ENCODE measurements around the gene ARAP3.
A peak's percentile ranks its signal among the peaks of the same experiment; 100 is the strongest.

The ARAP3 gene

GRCh38 chr5:141672071-141672840 is 9.8 kb downstream of the ARAP3 start:
- no peak for DNase-seq (ENCODE audit: low read depth in 1 of 2, low spot score in 1 of 2)

- no peak for DNase-seq (ENCODE audit: low read depth in 1 of 2, low spot score in 1 of 2)
These were observed 12.5 kb downstream of the ARAP3 start for GRCh38 chr5:141669520-141669919.

GRCh38 chr5:141668601-141669265 is 13.3 kb downstream of the ARAP3 start:
- no peak for DNase-seq (ENCODE audit: low read depth in 1 of 2, low spot score in 1 of 2)

GRCh38 chr5:141665995-141666940 is 15.8 kb downstream of the ARAP3 start:
- DNase-seq (ENCODE audit: low read depth in 1 of 2, low spot score in 1 of 2) = no peak

GRCh38 chr5:141664733-141665461 is 17.1 kb downstream of the ARAP3 start:
- DNase-seq (ENCODE audit: low read depth in 1 of 2, low spot score in 1 of 2) = peak; percentile 50 to 66

GRCh38 chr5:141663506-141663905 is 18.5 kb downstream of the ARAP3 start:
- DNase-seq (ENCODE audit: low read depth in 1 of 2, low spot score in 1 of 2) = no peak

- DNase-seq (ENCODE audit: low read depth in 1 of 2, low spot score in 1 of 2) = no peak
These were observed 20.0 kb downstream of the ARAP3 start for GRCh38 chr5:141662028-141662427.

GRCh38 chr5:141657937-141658545 is 24.0 kb downstream of the ARAP3 start:
- DNase-seq (ENCODE audit: low read depth in 1 of 2, low spot score in 1 of 2) = no peak

GRCh38 chr5:141657404-141657803 is 24.6 kb downstream of the ARAP3 start:
- no peak for DNase-seq (ENCODE audit: low read depth in 1 of 2, low spot score in 1 of 2)

- no peak for DNase-seq (ENCODE audit: low read depth in 1 of 2, low spot score in 1 of 2)
These were observed 25.6 kb downstream of the ARAP3 start for GRCh38 chr5:141656396-141656795.

GRCh38 chr5:141655020-141655419 is 27.0 kb downstream of the ARAP3 start:
- DNase-seq (ENCODE audit: low read depth in 1 of 2, low spot score in 1 of 2) = no peak

GRCh38 chr5:141654298-141654697 is 27.7 kb downstream of the ARAP3 start:
- DNase-seq (ENCODE audit: low read depth in 1 of 2, low spot score in 1 of 2) = no peak

GRCh38 chr5:141651728-141652105 is 30.3 kb downstream of the ARAP3 start:
- no peak for DNase-seq (ENCODE audit: low read depth in 1 of 2, low spot score in 1 of 2)

GRCh38 chr5:141650851-141651727 is 30.9 kb downstream of the ARAP3 start, which contains the start of gene FCHSD1:
FCHSD1 (minus strand) TSS chr5:141651418; CDS start chr5:141651368, 50 bp downstream.
- peak; percentile 65 to 73 for DNase-seq (ENCODE audit: low read depth in 1 of 2, low spot score in 1 of 2)

GRCh38 chr5:141649972-141650371 is 32.1 kb downstream of the ARAP3 start:
- DNase-seq (ENCODE audit: low read depth in 1 of 2, low spot score in 1 of 2) = no peak

GRCh38 chr5:141649056-141649688 is 32.9 kb downstream of the ARAP3 start:
- DNase-seq (ENCODE audit: low read depth in 1 of 2, low spot score in 1 of 2) = no peak

- no peak for DNase-seq (ENCODE audit: low read depth in 1 of 2, low spot score in 1 of 2)
These were observed 34.2 kb downstream of the ARAP3 start for GRCh38 chr5:141647851-141648250.

GRCh38 chr5:141647242-141647641 is 34.8 kb downstream of the ARAP3 start:
- DNase-seq (ENCODE audit: low read depth in 1 of 2, low spot score in 1 of 2) = no peak

- DNase-seq (ENCODE audit: low read depth in 1 of 2, low spot score in 1 of 2) = no peak
These were observed 36.0 kb downstream of the ARAP3 start for GRCh38 chr5:141646026-141646425.
